GM23338 (cell line): Measurements from ENCODE around the gene ADAMTS14. TPM values are rescaled to one million over a fixed set of nuclear protein-coding genes. Genes with fewer than 3 reads are reported as not detected.
"Not testable (repeated sequence)": the region's sequence is repeated elsewhere in the genome, so short reads cannot be mapped to it uniquely, and the experiment has no call there.

ENCODE experiments used
- ATAC-seq: fragments of 200-7000 bp; cut with Tn5 transposase; 3 replicates; pipeline ENCODE4 v1.9.1; 2020
- DNase-seq: peaks from one replicate; pipeline ENCODE4 v3.0.0-alpha.2; 2015; ENCODE audit warnings: low spot score
- H2AFZ ChIP-seq: fragments of 200-600 bp; sonication (generic); 2 replicates; pipeline ENCODE4 v1.8.0; 2016; ENCODE audit warnings: antibody characterized with exemption, mild to moderate bottlenecking, moderate library complexity
- H3F3A ChIP-seq: fragments of 200-600 bp; sonication (generic); replicated peaks from 2 replicates; pipeline ENCODE4 v1.8.0; 2017; ENCODE audit warnings: antibody characterized with exemption, mixed run types, low read depth
- H3K27ac ChIP-seq: fragments of 200-600 bp; sonication (generic); 2 replicates; pipeline ENCODE4 v1.6.1; 2016; ENCODE audit warnings: low read depth
- H3K27me3 ChIP-seq: fragments of 200-600 bp; sonication (generic); 2 replicates; pipeline ENCODE4 v1.8.0; 2016; ENCODE audit warnings: mild to moderate bottlenecking, mixed run types, moderate library complexity; ENCODE audit not compliant: insufficient read depth
- H3K36me3 ChIP-seq: fragments of 200-600 bp; sonication (generic); 2 replicates; pipeline ENCODE4 v1.8.0; 2016; ENCODE audit warnings: mild to moderate bottlenecking; ENCODE audit not compliant: insufficient read depth
- H3K4me1 ChIP-seq: fragments of 200-600 bp; sonication (generic); 2 replicates; pipeline ENCODE4 v1.8.0; 2016; ENCODE audit warnings: mild to moderate bottlenecking, moderate library complexity; ENCODE audit not compliant: insufficient read depth
- H3K4me2 ChIP-seq: fragments of 200-600 bp; sonication (generic); 2 replicates; pipeline ENCODE4 v1.7.1; 2017; ENCODE audit warnings: mixed run types
- H3K4me3 ChIP-seq: fragments of 200-600 bp; sonication (generic); 2 replicates; pipeline ENCODE4 v1.6.1; 2016; ENCODE audit warnings: mixed run types
- H3K79me2 ChIP-seq: fragments of 200-600 bp; sonication (generic); replicated peaks from 2 replicates; pipeline ENCODE4 v1.8.0; 2017; ENCODE audit warnings: mild to moderate bottlenecking; ENCODE audit not compliant: insufficient read depth
- H3K9me2 ChIP-seq: fragments of 200-600 bp; sonication (generic); 2 replicates; pipeline ENCODE4 v1.8.0; 2017; ENCODE audit not compliant: insufficient read depth
- H4K20me1 ChIP-seq: fragments of 200-600 bp; sonication (generic); replicated peaks from 2 replicates; pipeline ENCODE4 v1.8.0; 2017; ENCODE audit warnings: mild to moderate bottlenecking; ENCODE audit not compliant: insufficient read depth
- H3K27ac Mint-ChIP-seq: 2 replicates; pipeline ENCODE4 v1.8.0; 2020; ENCODE audit warnings: inconsistent platforms, mild to moderate bottlenecking, moderate library complexity, mixed read lengths
- H3K27me3 Mint-ChIP-seq: 3 replicates; pipeline ENCODE4 v1.8.0; 2022; ENCODE audit warnings: low read depth, mild to moderate bottlenecking, moderate library complexity, mixed read lengths, inconsistent platforms; ENCODE audit not compliant: insufficient read depth, poor library complexity
- H3K36me3 Mint-ChIP-seq: 3 replicates; pipeline ENCODE4 v1.8.0; 2021; ENCODE audit warnings: low read depth, mild to moderate bottlenecking, inconsistent platforms, moderate library complexity, mixed read lengths
- H3K4me1 Mint-ChIP-seq: 3 replicates; pipeline ENCODE4 v1.8.0; 2020; ENCODE audit warnings: mild to moderate bottlenecking, inconsistent platforms, mixed read lengths
- H3K4me3 Mint-ChIP-seq: 3 replicates; pipeline ENCODE4 v1.8.0; 2021; ENCODE audit warnings: moderate library complexity, mild to moderate bottlenecking, inconsistent platforms, mixed read lengths
- H3K9me3 Mint-ChIP-seq: 3 replicates; pipeline ENCODE4 v1.8.0; 2020; ENCODE audit warnings: moderate library complexity, mild to moderate bottlenecking, inconsistent platforms, mixed read lengths
- CREB1 ChIP-seq: fragments of 250-450 bp; sonication (Bioruptor Pico); IDR thresholded peaks from 2 replicates; pipeline ENCODE4 v1.5.0; 2020; ENCODE audit warnings: low read depth, mild to moderate bottlenecking, moderate library complexity
- NANOG ChIP-seq: IDR thresholded peaks from 2 replicates; pipeline ENCODE4 v1.6.1; 2016; ENCODE audit warnings: antibody characterized with exemption, borderline replicate concordance
- POLR2AphosphoS5 ChIP-seq: IDR thresholded peaks from 2 replicates; pipeline ENCODE4 v1.6.1; 2016; ENCODE audit warnings: antibody characterized with exemption, low read depth
- polyA plus RNA-seq: library from polyadenylated mRNA; unstranded; fragments of >200 nt; fragmentation: Nextera tagmentation; extraction: Ambion mirVana; gene quantifications from 2 replicates; pipeline ENCODE4 v1.2.1, GENCODE V29; 2016
- total RNA-seq: library from RNA; depleted of rRNA; stranded (reverse); fragments of >200 nt; shearing (Covaris generic); gene quantifications from 2 replicates; pipeline ENCODE4 v1.2.3, GENCODE V29; 2014
- TF ChIP-seq, protein P1 (sequence below): fragments of 250-450 bp; sonication (Bioruptor Pico); IDR thresholded peaks from 2 replicates; pipeline ENCODE4 v1.5.0; 2020; ENCODE audit warnings: mild to moderate bottlenecking, moderate library complexity
- TF ChIP-seq, protein P2 (sequence below): IDR thresholded peaks from one replicate; pipeline ENCODE4 v1.6.1; 2018; ENCODE audit warnings: antibody characterized with exemption; ENCODE audit not compliant: unreplicated experiment

The ADAMTS14 gene
- total and polyA plus RNA-seq, 2 experiments from 2014 or later: 1.9 to 2.1 TPM

- TF ChIP-seq, protein P1, sequence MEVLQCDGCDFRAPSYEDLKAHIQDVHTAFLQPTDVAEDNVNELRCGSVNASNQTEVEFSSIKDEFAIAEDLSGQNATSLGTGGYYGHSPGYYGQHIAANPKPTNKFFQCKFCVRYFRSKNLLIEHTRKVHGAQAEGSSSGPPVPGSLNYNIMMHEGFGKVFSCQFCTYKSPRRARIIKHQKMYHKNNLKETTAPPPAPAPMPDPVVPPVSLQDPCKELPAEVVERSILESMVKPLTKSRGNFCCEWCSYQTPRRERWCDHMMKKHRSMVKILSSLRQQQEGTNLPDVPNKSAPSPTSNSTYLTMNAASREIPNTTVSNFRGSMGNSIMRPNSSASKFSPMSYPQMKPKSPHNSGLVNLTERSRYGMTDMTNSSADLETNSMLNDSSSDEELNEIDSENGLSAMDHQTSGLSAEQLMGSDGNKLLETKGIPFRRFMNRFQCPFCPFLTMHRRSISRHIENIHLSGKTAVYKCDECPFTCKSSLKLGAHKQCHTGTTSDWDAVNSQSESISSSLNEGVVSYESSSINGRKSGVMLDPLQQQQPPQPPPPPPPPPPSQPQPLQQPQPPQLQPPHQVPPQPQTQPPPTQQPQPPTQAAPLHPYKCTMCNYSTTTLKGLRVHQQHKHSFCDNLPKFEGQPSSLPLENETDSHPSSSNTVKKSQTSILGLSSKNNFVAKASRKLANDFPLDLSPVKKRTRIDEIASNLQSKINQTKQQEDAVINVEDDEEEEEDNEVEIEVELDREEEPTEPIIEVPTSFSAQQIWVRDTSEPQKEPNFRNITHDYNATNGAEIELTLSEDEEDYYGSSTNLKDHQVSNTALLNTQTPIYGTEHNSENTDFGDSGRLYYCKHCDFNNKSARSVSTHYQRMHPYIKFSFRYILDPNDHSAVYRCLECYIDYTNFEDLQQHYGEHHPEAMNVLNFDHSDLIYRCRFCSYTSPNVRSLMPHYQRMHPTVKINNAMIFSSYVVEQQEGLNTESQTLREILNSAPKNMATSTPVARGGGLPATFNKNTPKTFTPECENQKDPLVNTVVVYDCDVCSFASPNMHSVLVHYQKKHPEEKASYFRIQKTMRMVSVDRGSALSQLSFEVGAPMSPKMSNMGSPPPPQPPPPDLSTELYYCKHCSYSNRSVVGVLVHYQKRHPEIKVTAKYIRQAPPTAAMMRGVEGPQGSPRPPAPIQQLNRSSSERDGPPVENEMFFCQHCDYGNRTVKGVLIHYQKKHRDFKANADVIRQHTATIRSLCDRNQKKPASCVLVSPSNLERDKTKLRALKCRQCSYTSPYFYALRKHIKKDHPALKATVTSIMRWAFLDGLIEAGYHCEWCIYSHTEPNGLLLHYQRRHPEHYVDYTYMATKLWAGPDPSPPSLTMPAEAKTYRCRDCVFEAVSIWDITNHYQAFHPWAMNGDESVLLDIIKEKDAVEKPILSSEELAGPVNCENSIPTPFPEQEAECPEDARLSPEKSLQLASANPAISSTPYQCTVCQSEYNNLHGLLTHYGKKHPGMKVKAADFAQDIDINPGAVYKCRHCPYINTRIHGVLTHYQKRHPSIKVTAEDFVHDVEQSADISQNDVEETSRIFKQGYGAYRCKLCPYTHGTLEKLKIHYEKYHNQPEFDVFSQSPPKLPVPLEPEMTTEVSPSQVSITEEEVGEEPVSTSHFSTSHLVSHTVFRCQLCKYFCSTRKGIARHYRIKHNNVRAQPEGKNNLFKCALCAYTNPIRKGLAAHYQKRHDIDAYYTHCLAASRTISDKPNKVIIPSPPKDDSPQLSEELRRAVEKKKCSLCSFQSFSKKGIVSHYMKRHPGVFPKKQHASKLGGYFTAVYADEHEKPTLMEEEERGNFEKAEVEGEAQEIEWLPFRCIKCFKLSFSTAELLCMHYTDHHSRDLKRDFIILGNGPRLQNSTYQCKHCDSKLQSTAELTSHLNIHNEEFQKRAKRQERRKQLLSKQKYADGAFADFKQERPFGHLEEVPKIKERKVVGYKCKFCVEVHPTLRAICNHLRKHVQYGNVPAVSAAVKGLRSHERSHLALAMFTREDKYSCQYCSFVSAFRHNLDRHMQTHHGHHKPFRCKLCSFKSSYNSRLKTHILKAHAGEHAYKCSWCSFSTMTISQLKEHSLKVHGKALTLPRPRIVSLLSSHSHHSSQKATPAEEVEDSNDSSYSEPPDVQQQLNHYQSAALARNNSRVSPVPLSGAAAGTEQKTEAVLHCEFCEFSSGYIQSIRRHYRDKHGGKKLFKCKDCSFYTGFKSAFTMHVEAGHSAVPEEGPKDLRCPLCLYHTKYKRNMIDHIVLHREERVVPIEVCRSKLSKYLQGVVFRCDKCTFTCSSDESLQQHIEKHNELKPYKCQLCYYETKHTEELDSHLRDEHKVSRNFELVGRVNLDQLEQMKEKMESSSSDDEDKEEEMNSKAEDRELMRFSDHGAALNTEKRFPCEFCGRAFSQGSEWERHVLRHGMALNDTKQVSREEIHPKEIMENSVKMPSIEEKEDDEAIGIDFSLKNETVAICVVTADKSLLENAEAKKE (CRISPR knock-in tag): no peak
- TF ChIP-seq POLR2AphosphoS5: no peak
- no peak for TF ChIP-seq NANOG
- TF ChIP-seq CREB1 (CRISPR knock-in tag): no peak
- TF ChIP-seq, protein P2, sequence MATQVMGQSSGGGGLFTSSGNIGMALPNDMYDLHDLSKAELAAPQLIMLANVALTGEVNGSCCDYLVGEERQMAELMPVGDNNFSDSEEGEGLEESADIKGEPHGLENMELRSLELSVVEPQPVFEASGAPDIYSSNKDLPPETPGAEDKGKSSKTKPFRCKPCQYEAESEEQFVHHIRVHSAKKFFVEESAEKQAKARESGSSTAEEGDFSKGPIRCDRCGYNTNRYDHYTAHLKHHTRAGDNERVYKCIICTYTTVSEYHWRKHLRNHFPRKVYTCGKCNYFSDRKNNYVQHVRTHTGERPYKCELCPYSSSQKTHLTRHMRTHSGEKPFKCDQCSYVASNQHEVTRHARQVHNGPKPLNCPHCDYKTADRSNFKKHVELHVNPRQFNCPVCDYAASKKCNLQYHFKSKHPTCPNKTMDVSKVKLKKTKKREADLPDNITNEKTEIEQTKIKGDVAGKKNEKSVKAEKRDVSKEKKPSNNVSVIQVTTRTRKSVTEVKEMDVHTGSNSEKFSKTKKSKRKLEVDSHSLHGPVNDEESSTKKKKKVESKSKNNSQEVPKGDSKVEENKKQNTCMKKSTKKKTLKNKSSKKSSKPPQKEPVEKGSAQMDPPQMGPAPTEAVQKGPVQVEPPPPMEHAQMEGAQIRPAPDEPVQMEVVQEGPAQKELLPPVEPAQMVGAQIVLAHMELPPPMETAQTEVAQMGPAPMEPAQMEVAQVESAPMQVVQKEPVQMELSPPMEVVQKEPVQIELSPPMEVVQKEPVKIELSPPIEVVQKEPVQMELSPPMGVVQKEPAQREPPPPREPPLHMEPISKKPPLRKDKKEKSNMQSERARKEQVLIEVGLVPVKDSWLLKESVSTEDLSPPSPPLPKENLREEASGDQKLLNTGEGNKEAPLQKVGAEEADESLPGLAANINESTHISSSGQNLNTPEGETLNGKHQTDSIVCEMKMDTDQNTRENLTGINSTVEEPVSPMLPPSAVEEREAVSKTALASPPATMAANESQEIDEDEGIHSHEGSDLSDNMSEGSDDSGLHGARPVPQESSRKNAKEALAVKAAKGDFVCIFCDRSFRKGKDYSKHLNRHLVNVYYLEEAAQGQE: no peak
Observed at GRCh38 chr10:70770001-70770400, 97.7 kb downstream of the ADAMTS14 start (continued).

DNA sequence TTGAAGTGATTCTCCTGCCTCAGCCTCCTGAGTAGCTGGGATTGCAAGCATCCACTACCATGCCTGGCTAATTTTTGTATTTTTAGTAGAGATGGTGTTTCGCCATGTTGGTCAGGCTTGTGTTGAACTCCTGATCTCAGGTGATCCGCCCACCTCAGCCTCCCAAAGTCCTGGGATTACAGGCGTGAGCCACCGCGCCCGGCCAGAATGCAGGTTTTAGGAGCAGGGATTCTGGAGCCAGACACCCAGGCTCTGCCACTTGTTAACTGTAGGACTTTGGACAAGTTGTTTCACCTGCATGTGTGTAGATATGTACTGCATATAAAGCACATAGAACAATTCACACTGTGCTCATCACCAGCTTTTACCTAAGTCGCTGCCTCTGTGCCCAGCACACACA lies 98.2 kb downstream of the ADAMTS14 start:
- peaks cover 13% of the 10 kb centered on the region for H3K36me3 Mint-ChIP-seq
- H3K27me3 Mint-ChIP-seq, H3K27ac Mint-ChIP-seq, H3K4me3 ChIP-seq, H4K20me1 ChIP-seq, H3K36me3 ChIP-seq, H3K4me1 Mint-ChIP-seq, H3K27me3 ChIP-seq, H3K4me2 ChIP-seq, ATAC-seq, H3K9me2 ChIP-seq, H3F3A ChIP-seq, H3K79me2 ChIP-seq, H3K4me3 Mint-ChIP-seq, H3K27ac ChIP-seq, H2AFZ ChIP-seq, DNase-seq, H3K4me1 ChIP-seq: not testable (repeated sequence)
- peaks cover 16% of the 10 kb centered on the region for H3K9me3 Mint-ChIP-seq
